ENCODE data around the gene LEFTY1. TPM values are rescaled to one million over a fixed set of nuclear protein-coding genes. Genes with fewer than 3 reads are reported as not detected.

Gene LEFTY1
- total and polyA plus RNA-seq, 2 of the 13 experiments (the other 11 are each of a cell fraction or from before 2014, with no cell fraction given): 0.29 to 0.79 TPM

- TF ChIP-seq, protein P1, sequence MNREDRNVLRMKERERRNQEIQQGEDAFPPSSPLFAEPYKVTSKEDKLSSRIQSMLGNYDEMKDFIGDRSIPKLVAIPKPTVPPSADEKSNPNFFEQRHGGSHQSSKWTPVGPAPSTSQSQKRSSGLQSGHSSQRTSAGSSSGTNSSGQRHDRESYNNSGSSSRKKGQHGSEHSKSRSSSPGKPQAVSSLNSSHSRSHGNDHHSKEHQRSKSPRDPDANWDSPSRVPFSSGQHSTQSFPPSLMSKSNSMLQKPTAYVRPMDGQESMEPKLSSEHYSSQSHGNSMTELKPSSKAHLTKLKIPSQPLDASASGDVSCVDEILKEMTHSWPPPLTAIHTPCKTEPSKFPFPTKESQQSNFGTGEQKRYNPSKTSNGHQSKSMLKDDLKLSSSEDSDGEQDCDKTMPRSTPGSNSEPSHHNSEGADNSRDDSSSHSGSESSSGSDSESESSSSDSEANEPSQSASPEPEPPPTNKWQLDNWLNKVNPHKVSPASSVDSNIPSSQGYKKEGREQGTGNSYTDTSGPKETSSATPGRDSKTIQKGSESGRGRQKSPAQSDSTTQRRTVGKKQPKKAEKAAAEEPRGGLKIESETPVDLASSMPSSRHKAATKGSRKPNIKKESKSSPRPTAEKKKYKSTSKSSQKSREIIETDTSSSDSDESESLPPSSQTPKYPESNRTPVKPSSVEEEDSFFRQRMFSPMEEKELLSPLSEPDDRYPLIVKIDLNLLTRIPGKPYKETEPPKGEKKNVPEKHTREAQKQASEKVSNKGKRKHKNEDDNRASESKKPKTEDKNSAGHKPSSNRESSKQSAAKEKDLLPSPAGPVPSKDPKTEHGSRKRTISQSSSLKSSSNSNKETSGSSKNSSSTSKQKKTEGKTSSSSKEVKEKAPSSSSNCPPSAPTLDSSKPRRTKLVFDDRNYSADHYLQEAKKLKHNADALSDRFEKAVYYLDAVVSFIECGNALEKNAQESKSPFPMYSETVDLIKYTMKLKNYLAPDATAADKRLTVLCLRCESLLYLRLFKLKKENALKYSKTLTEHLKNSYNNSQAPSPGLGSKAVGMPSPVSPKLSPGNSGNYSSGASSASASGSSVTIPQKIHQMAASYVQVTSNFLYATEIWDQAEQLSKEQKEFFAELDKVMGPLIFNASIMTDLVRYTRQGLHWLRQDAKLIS (CRISPR knock-in tag; IDR thresholded peaks at IDR 0.05): no peak
- TF ChIP-seq HNRNPLL (IDR thresholded peaks at IDR 0.05; ENCODE audit: low read depth, low read length, poor library complexity, severe bottlenecking) (peak; percentile 34), IKZF4 (CRISPR knock-in tag; IDR thresholded peaks at IDR 0.05; ENCODE audit: borderline replicate concordance, low read depth, not compliant biosample characterization) (peak; percentile 77), KDM1A (CRISPR knock-in tag; IDR thresholded peaks at IDR 0.05) (no peak), KMT2A (CRISPR knock-in tag; IDR thresholded peaks at IDR 0.05) (0 out of 2 replicates have a peak, but pooled peaks have one; percentile 25), YEATS4 (CRISPR knock-in tag; IDR thresholded peaks at IDR 0.05; ENCODE audit: borderline replicate concordance) (peak; percentile 21; the same call in 1 of the 2 replicates), GMEB1 (CRISPR knock-in tag; IDR thresholded peaks at IDR 0.05; ENCODE audit: borderline replicate concordance) (no peak), SMC3 (IDR thresholded peaks at IDR 0.05; ENCODE audit: low read length) (peak; percentile 44; the same call in 1 of the 2 replicates), ISL2 (CRISPR knock-in tag; IDR thresholded peaks at IDR 0.05) (0 out of 2 replicates have a peak, but pooled peaks have one; percentile 35), DRAP1 (CRISPR knock-in tag; IDR thresholded peaks at IDR 0.05) (no peak), ZNF224 (CRISPR knock-in tag; IDR thresholded peaks at IDR 0.05) (no peak), HMGXB4 (CRISPR knock-in tag; IDR thresholded peaks at IDR 0.05; ENCODE audit: borderline replicate concordance in 1 of 2, low read depth in 1 of 2) (peak in 1 of 2 experiments; percentile 63; a peak in 1 of 4 replicates)
- TF ChIP-seq, protein P2, sequence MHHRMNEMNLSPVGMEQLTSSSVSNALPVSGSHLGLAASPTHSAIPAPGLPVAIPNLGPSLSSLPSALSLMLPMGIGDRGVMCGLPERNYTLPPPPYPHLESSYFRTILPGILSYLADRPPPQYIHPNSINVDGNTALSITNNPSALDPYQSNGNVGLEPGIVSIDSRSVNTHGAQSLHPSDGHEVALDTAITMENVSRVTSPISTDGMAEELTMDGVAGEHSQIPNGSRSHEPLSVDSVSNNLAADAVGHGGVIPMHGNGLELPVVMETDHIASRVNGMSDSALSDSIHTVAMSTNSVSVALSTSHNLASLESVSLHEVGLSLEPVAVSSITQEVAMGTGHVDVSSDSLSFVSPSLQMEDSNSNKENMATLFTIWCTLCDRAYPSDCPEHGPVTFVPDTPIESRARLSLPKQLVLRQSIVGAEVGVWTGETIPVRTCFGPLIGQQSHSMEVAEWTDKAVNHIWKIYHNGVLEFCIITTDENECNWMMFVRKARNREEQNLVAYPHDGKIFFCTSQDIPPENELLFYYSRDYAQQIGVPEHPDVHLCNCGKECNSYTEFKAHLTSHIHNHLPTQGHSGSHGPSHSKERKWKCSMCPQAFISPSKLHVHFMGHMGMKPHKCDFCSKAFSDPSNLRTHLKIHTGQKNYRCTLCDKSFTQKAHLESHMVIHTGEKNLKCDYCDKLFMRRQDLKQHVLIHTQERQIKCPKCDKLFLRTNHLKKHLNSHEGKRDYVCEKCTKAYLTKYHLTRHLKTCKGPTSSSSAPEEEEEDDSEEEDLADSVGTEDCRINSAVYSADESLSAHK (CRISPR knock-in tag; IDR thresholded peaks at IDR 0.05; ENCODE audit: borderline replicate concordance): no peak
- TF ChIP-seq, protein P3, sequence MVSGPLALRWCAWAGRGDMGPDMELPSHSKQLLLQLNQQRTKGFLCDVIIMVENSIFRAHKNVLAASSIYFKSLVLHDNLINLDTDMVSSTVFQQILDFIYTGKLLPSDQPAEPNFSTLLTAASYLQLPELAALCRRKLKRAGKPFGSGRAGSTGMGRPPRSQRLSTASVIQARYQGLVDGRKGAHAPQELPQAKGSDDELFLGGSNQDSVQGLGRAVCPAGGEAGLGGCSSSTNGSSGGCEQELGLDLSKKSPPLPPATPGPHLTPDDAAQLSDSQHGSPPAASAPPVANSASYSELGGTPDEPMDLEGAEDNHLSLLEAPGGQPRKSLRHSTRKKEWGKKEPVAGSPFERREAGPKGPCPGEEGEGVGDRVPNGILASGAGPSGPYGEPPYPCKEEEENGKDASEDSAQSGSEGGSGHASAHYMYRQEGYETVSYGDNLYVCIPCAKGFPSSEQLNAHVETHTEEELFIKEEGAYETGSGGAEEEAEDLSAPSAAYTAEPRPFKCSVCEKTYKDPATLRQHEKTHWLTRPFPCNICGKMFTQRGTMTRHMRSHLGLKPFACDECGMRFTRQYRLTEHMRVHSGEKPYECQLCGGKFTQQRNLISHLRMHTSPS (CRISPR knock-in tag; IDR thresholded peaks at IDR 0.05; ENCODE audit: low read depth): no peak
Observed at GRCh38 chr1:225911191-225912130, 22.5 kb upstream of the LEFTY1 start (continued).
